H1 (cell line): ENCODE data around the gene NADK. TPM values are rescaled to one million over a fixed set of nuclear protein-coding genes. Genes with fewer than 3 reads are reported as not detected.
"Not testable (repeated sequence)": the region's sequence is repeated elsewhere in the genome, so short reads cannot be mapped to it uniquely, and the experiment has no call there.

Experiments used
- CTCF ChIA-PET: fragments of 300-600 bp; sonication (Branson Sonifier 250); formaldehyde crosslinking; loops from one replicate; lab custom pipeline; 2021; ENCODE audit not compliant: partially characterized antibody; lab: Charles Lee
- POLR2A ChIA-PET: fragments of 300-600 bp; sonication (Branson Sonifier 250); formaldehyde crosslinking; loops from one replicate; lab custom pipeline; 2021; ENCODE audit warnings: inconsistent platforms; ENCODE audit not compliant: partially characterized antibody; lab: Charles Lee
- DNase-seq, 2 experiments: peaks; one replicate each; pipeline versions ENCODE4 v3.0.0 to v3.0.0-alpha.2; 2010 to 2022; ENCODE audit warnings: low spot score in 2 of 2, low read depth in 1 of 2, mixed read lengths in 1 of 2
- FAIRE-seq: peaks from 2 replicates; lab custom pipeline; 2011; peaks lifted over from hg19 to GRCh38; lab: Jason Lieb, UNC
- H2AFZ ChIP-seq: 2 replicates; pipeline ENCODE4 v1.8.1; 2012; ENCODE audit warnings: low read length, inconsistent platforms
- H2AK5ac ChIP-seq: 2 replicates; pipeline ENCODE4 v1.6.1; 2013; ENCODE audit warnings: low read depth, low read length
- H2BK120ac ChIP-seq: replicated peaks from 2 replicates; pipeline ENCODE3; 2013; ENCODE audit warnings: low read depth, low read length, inconsistent platforms
- H2BK12ac ChIP-seq: 2 replicates; pipeline ENCODE4 v1.6.1; 2013; ENCODE audit warnings: low read depth, low read length
- H2BK15ac ChIP-seq: 2 replicates; pipeline ENCODE4 v1.6.1; 2013; ENCODE audit warnings: low read length
- H2BK20ac ChIP-seq: 2 replicates; pipeline ENCODE4 v1.6.1; 2013; ENCODE audit warnings: low read length
- H2BK5ac ChIP-seq: 2 replicates; pipeline ENCODE4 v1.6.1; 2013; ENCODE audit warnings: low read depth, low read length
- H3K14ac ChIP-seq: 2 replicates; pipeline ENCODE4 v1.6.1; 2013; ENCODE audit warnings: inconsistent platforms; ENCODE audit not compliant: insufficient read length
- H3K18ac ChIP-seq: 2 replicates; pipeline ENCODE4 v1.6.1; 2013; ENCODE audit warnings: low read length; ENCODE audit errors: extremely low read depth
- H3K23ac ChIP-seq: 2 replicates; pipeline ENCODE4 v1.6.1; 2013; ENCODE audit warnings: inconsistent platforms; ENCODE audit not compliant: insufficient read length
- H3K23me2 ChIP-seq: 2 replicates; pipeline ENCODE4 v1.6.1; 2013; ENCODE audit warnings: low read depth, low read length
- H3K27ac ChIP-seq: 2 replicates; pipeline ENCODE4 v1.6.1; 2011; ENCODE audit warnings: low read depth, low read length, inconsistent platforms
- H3K27me3 ChIP-seq, 4 experiments: replicated peaks in 1 of 4; 1 replicate in 1 of 4; 2 replicates in 3 of 4; pipeline versions ENCODE4 v1.6.1 to v1.8.1; 2011 to 2013; ENCODE audit warnings: low read length in 3 of 4, mild to moderate bottlenecking in 3 of 4, inconsistent platforms in 2 of 4, mixed read lengths in 2 of 4, moderate library complexity in 1 of 4; ENCODE audit not compliant: control insufficient read depth in 3 of 4, insufficient read depth in 3 of 4; ENCODE audit errors: extremely low read depth in 1 of 4
- H3K36me3 ChIP-seq, 4 experiments: 2 replicates each; pipeline versions ENCODE4 v1.6.1 to v1.8.1; 2011 to 2013; ENCODE audit warnings: mild to moderate bottlenecking in 4 of 4, low read length in 3 of 4, moderate library complexity in 2 of 4, control low read depth in 1 of 4, inconsistent platforms in 1 of 4; ENCODE audit not compliant: insufficient read depth in 4 of 4, control insufficient read depth in 2 of 4
- H3K4ac ChIP-seq: replicated peaks from 2 replicates; pipeline ENCODE3; 2013; ENCODE audit warnings: low read length, low read depth, mixed read lengths, inconsistent platforms; ENCODE audit not compliant: insufficient read length
- H3K4me1 ChIP-seq, 4 experiments: replicated peaks in 1 of 4; 1 replicate in 1 of 4; 2 replicates in 3 of 4; pipeline versions ENCODE4 v1.6.1 to v1.8.1; 2011 to 2013; ENCODE audit warnings: low read length in 3 of 4, inconsistent platforms in 2 of 4, mixed read lengths in 1 of 4; ENCODE audit not compliant: insufficient read depth in 4 of 4, control insufficient read depth in 3 of 4
- H3K4me2 ChIP-seq, 2 experiments: 2 replicates each; pipeline versions ENCODE4 v1.6.1 to v1.8.1; 2011 to 2013; ENCODE audit warnings: low read depth in 2 of 2, low read length in 2 of 2, control low read depth in 1 of 2, inconsistent platforms in 1 of 2, mild to moderate bottlenecking in 1 of 2; ENCODE audit not compliant: insufficient read depth in 1 of 2
- H3K4me3 ChIP-seq, 4 experiments: fragments of 200-600, 300-600 bp in 1 of 4; sonication (generic), shearing (Covaris generic), sonication (Bioruptor Twin) in 1 of 4; 2 replicates each; pipeline versions ENCODE4 v1.5.1 to v1.8.1; 2011 to 2016; ENCODE audit warnings: low read length in 4 of 4, low read depth in 3 of 4, control low read depth in 2 of 4, inconsistent platforms in 2 of 4, mild to moderate bottlenecking in 2 of 4, mixed read lengths in 1 of 4, moderate library complexity in 1 of 4; ENCODE audit not compliant: insufficient read depth in 2 of 4; ENCODE audit errors: extremely low read depth in 1 of 4
- H3K56ac ChIP-seq: replicated peaks from 2 replicates; pipeline ENCODE3; 2013; ENCODE audit warnings: low read depth, mild to moderate bottlenecking, mixed read lengths, low read length, inconsistent platforms; ENCODE audit not compliant: insufficient read length
- H3K79me1 ChIP-seq: 2 replicates; pipeline ENCODE4 v1.6.1; 2013; ENCODE audit warnings: low read depth, low read length, control low read depth
- H3K79me2 ChIP-seq, 2 experiments: 2 replicates each; pipeline versions ENCODE4 v1.6.1 to v1.8.1; 2012 to 2013; ENCODE audit warnings: low read length in 2 of 2, mild to moderate bottlenecking in 2 of 2, inconsistent platforms in 1 of 2; ENCODE audit not compliant: insufficient read depth in 2 of 2, control insufficient read depth in 1 of 2
- H3K9ac ChIP-seq, 4 experiments: replicated peaks in 1 of 4; 1 replicate in 1 of 4; 2 replicates in 3 of 4; pipeline versions ENCODE4 v1.6.1 to v1.8.1; 2011 to 2013; ENCODE audit warnings: low read depth in 3 of 4, low read length in 3 of 4, control low read depth in 2 of 4, mild to moderate bottlenecking in 2 of 4, moderate library complexity in 2 of 4, inconsistent platforms in 1 of 4; ENCODE audit errors: extremely low read depth in 1 of 4
- H3K9me3 ChIP-seq, 2 experiments: 2 replicates each; pipeline versions ENCODE4 v1.6.1 to v1.8.1; 2012 to 2013; ENCODE audit warnings: mild to moderate bottlenecking in 2 of 2, moderate library complexity in 2 of 2, control low read depth in 1 of 2, inconsistent platforms in 1 of 2, low read depth in 1 of 2, low read length in 1 of 2, mixed read lengths in 1 of 2; ENCODE audit not compliant: insufficient read depth in 2 of 2
- H4K20me1 ChIP-seq, 2 experiments: replicated peaks in 1 of 2; 2 replicates each; pipeline versions ENCODE3 to v1.8.1; 2011 to 2013; ENCODE audit warnings: inconsistent platforms in 2 of 2, low read length in 2 of 2, mild to moderate bottlenecking in 1 of 2; ENCODE audit not compliant: insufficient read depth in 2 of 2, control insufficient read depth in 1 of 2
- H4K5ac ChIP-seq: 2 replicates; pipeline ENCODE4 v1.6.1; 2013; ENCODE audit warnings: low read length, low read depth, mixed read lengths, inconsistent platforms; ENCODE audit not compliant: insufficient read length
- H4K8ac ChIP-seq: 2 replicates; pipeline ENCODE4 v1.8.0; 2013; ENCODE audit warnings: mild to moderate bottlenecking, moderate library complexity, low read length, inconsistent platforms; ENCODE audit not compliant: insufficient read depth; ENCODE audit errors: extremely low read depth
- H4K91ac ChIP-seq: replicated peaks from 2 replicates; pipeline ENCODE3; 2013; ENCODE audit warnings: low read length, mixed read lengths, inconsistent platforms; ENCODE audit not compliant: insufficient read length
- BRCA1 ChIP-seq: IDR thresholded peaks from 2 replicates; pipeline ENCODE4 v1.6.1; 2012; ENCODE audit warnings: low read depth, low read length, improper control_type of control experiment
- CHD1 ChIP-seq: IDR thresholded peaks from 2 replicates; pipeline ENCODE4 v1.6.1; 2012; ENCODE audit warnings: low read depth, low read length, improper control_type of control experiment
- EP300 ChIP-seq, 2 experiments: IDR thresholded peaks; 1 replicate in 1 of 2; 2 replicates in 1 of 2; pipeline ENCODE4 v1.6.1; 2011 to 2012; ENCODE audit warnings: low read depth in 2 of 2, low read length in 2 of 2, mild to moderate bottlenecking in 2 of 2, borderline replicate concordance in 1 of 2, inconsistent platforms in 1 of 2, moderate library complexity in 1 of 2
- JUND ChIP-seq: IDR thresholded peaks from 2 replicates; pipeline ENCODE4 v1.6.1; 2011; ENCODE audit warnings: mild to moderate bottlenecking, improper control_type of control experiment, low read length
- KDM4A ChIP-seq: IDR thresholded peaks from one replicate; pipeline ENCODE4 v1.7.1; 2012; ENCODE audit warnings: low read depth, mild to moderate bottlenecking, moderate library complexity, low read length, inconsistent platforms; ENCODE audit not compliant: severe bottlenecking
- MAX ChIP-seq: IDR thresholded peaks from 2 replicates; pipeline ENCODE4 v1.6.1; 2012; ENCODE audit warnings: inconsistent platforms
- PHF8 ChIP-seq: fragments of 200-600 bp; sonication (generic); conservative IDR thresholded peaks from 2 replicates; pipeline ENCODE4 v1.7.1; 2012; ENCODE audit warnings: low read depth, mild to moderate bottlenecking, inconsistent platforms, low read length, moderate library complexity
- SIX5 ChIP-seq: IDR thresholded peaks from 2 replicates; pipeline ENCODE4 v1.6.1; 2011; ENCODE audit warnings: mild to moderate bottlenecking, low read depth, low read length
- TAF1 ChIP-seq: IDR thresholded peaks from 2 replicates; pipeline ENCODE4 v1.6.1; 2011; ENCODE audit warnings: mild to moderate bottlenecking, low read depth, low read length
- WGBS, 2 experiments: shearing (Covaris generic) in 1 of 2; methylation state at CpG; one replicate each; pipeline versions ENCODE4 v1.1.6 to v1.1.7; 2013 to 2015; ENCODE audit warnings: low lambda C conversion rate in 2 of 2, mixed read lengths in 2 of 2, inconsistent platforms in 1 of 2, low coverage in 1 of 2, missing lambda C conversion rate in 1 of 2; ENCODE audit not compliant: insufficient replicate concordance in 2 of 2, insufficient coverage in 1 of 2, insufficient read length in 1 of 2; ENCODE audit errors: extremely low coverage in 1 of 2, missing lambda C conversion rate in 1 of 2; 5-methylcytosine and 5-hydroxymethylcytosine counted together
- polyA plus RNA-seq, 7 experiments: library from polyadenylated mRNA; depleted of rRNA in 3 of 7; stranded (reverse) in 5 of 7; unstranded in 2 of 7; fragments of >200 nt in 5 of 7; fragments of 200-250 nt in 2 of 7; gene quantifications; 1 replicate in 5 of 7; 2 replicates in 1 of 7; 4 replicates in 1 of 7; pipeline versions ENCODE4 v1.2.1 to v1.2.3, GENCODE V29; 2011 to 2013; ENCODE audit warnings: missing spikeins in 2 of 7, mixed read lengths in 2 of 7
- total RNA-seq: library from RNA; stranded (reverse); fragmentation: NEBNext Ultra II Directional; extraction: Animal tissue kit (Norgen Biotek cat#: 25700); gene quantifications from 2 replicates; pipeline ENCODE4 v1.2.1, GENCODE V29; 2021

Gene NADK
- total and polyA plus RNA-seq, 2 of the 8 experiments (the other 6 are each of a cell fraction or from before 2014, with no cell fraction given): 78.0 to 89.7 TPM

DNA sequence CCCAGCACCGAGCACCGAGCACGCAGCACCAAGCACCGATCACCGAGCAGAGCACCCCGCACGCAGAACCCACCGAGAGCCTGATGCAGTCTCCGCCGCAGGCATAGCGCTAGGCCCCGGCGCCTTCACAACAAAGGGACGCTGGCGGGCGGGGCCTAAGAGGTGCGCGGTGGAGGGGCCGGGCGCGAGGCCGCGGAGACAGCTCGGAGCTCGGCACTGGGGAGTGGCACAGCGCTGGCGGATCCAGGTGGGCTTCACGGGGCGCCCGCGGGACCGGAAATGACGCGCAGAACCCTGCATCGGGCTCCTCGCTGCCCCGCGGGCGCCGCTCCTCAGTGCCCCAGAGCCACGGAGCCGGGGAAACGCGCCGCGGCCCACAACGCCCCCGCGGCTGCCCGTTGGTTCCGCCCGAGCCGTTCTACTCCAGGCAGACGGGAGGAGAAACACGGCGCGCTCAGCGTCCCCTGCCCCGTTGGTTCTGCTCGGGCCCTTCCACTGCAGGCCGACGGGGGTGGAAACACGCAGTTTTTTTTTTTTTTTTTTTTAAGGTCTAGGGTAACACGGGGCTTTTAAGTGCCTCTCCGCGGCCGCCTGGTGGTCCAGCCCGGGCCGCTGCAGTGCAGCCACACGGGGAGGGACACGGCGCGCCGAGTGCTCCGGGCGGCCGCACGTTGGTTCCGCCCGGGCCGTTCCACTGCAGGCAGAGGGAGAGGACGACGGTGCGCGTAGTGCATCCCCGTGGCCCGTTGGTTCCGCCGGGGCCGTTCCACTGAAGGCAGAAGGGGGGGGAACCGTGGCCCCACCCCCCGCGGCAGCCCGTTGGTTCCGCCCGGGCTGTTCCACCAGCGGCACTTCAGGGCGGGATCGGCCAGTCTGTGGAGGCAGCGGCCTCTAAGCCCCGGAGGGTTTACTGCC is 32.4 kb downstream of the NADK start:
- H2AK5ac ChIP-seq, H3K4me1 ChIP-seq, H3K36me3 ChIP-seq, H3K14ac ChIP-seq, H3K4ac ChIP-seq, H2BK120ac ChIP-seq, H4K91ac ChIP-seq, H2BK12ac ChIP-seq, H4K20me1 ChIP-seq, FAIRE-seq, H3K18ac ChIP-seq, H3K27me3 ChIP-seq, CTCF ChIA-PET, H3K23me2 ChIP-seq, H3K56ac ChIP-seq, H2BK5ac ChIP-seq, H2BK20ac ChIP-seq, H2AFZ ChIP-seq, H3K23ac ChIP-seq, H3K79me2 ChIP-seq, H2BK15ac ChIP-seq, H3K79me1 ChIP-seq, H4K5ac ChIP-seq, H3K9me3 ChIP-seq: not testable (repeated sequence)
- Histone ChIP-seq H3K9ac (peak overlapping the region; percentile 62 to 81 (median 74)), H4K8ac (peak overlapping the region; percentile 85; the same call in 1 of the 2 replicates), H3K4me2 (peak overlapping the region; percentile 45 to 49; a peak in 3 of 4 replicates), H3K27ac (peak overlapping the region; percentile 85; the same call in 1 of the 2 replicates), H3K4me3 (peak overlapping the region; percentile 43 to 62 (median 55))
- peak in 1 of 2 experiments; percentile 97 for DNase-seq
- WGBS, 2 experiments: 1% methylated on average over 23 of the region's 101 CpGs; no CpG with 5 or more reads in 1 of the 2 experiments
- peak; percentile 63 for TF ChIP-seq SIX5
- TF ChIP-seq CHD1: peak; percentile 93
- peak; percentile 48; the same call in 1 of the 2 replicates for TF ChIP-seq BRCA1
- TF ChIP-seq JUND: peak; percentile 92
- peak; percentile 21 for TF ChIP-seq KDM4A
- TF ChIP-seq TAF1: 0 out of 2 replicates have a peak, but pooled peaks have one; percentile 51
- TF ChIP-seq MAX: peak; percentile 42; the same call in 1 of the 2 replicates
- peak in 1 of 2 experiments; percentile 96; a peak in 1 of 3 replicates for TF ChIP-seq EP300 (IDR thresholded peaks at IDR 0.05; ENCODE audit: borderline replicate concordance in 1 of 2, low read depth in 2 of 2, low read length in 2 of 2)
- TF ChIP-seq PHF8: peak; percentile 20; the same call in 1 of the 2 replicates
- POLR2A ChIA-PET: interaction anchor here (0.7 kb wide), 1 partner anchor 49 kb away, joined by 3 read pairs; no protein-coding TSS in a partner anchor
